HG03558 (cell line): ENCODE data around the gene GPC6.

Experiments
- ATAC-seq: cut with Tn5 transposase; IDR thresholded peaks from one replicate; pipeline ENCODE4 v1.9.1; 2021; ENCODE audit warnings: moderate number of reproducible peaks; ENCODE audit not compliant: unreplicated experiment; ENCODE audit errors: extremely low read depth

GPC6 gene

GRCh38 chr13:94053986-94054593, 827.5 kb downstream of the GPC6 start:
- no peak for ATAC-seq

GRCh38 chr13:94056362-94056990, 829.9 kb downstream of the GPC6 start:
- no peak for ATAC-seq

GRCh38 chr13:94057618-94058186, 831.1 kb downstream of the GPC6 start:
- ATAC-seq: no peak

- ATAC-seq: no peak
These were observed 832.3 kb downstream of the GPC6 start for GRCh38 chr13:94058821-94059360.

- no peak for ATAC-seq
These were observed 834.7 kb downstream of the GPC6 start for GRCh38 chr13:94061301-94061700.

GRCh38 chr13:94063096-94063495, 836.5 kb downstream of the GPC6 start:
- no peak for ATAC-seq

GRCh38 chr13:94063848-94064247, 837.2 kb downstream of the GPC6 start:
- no peak for ATAC-seq

- ATAC-seq: no peak
These were observed 839.1 kb downstream of the GPC6 start for GRCh38 chr13:94065741-94066140.

- ATAC-seq: no peak
These were observed 846.6 kb downstream of the GPC6 start for GRCh38 chr13:94073007-94073744.

GRCh38 chr13:94079876-94080275, 853.3 kb downstream of the GPC6 start:
- ATAC-seq: no peak

- no peak for ATAC-seq
These were observed 853.9 kb downstream of the GPC6 start for GRCh38 chr13:94080527-94080926.

GRCh38 chr13:94087100-94087499, 860.5 kb downstream of the GPC6 start:
- ATAC-seq: no peak

- ATAC-seq: no peak
These were observed 862.1 kb downstream of the GPC6 start for GRCh38 chr13:94088742-94089141.

- ATAC-seq: no peak
These were observed 864.3 kb downstream of the GPC6 start for GRCh38 chr13:94090773-94091480.

- ATAC-seq: no peak
These were observed 867.2 kb downstream of the GPC6 start for GRCh38 chr13:94093652-94094315.

- no peak for ATAC-seq
These were observed 883.2 kb downstream of the GPC6 start for GRCh38 chr13:94109715-94110374.

GRCh38 chr13:94112227-94112626, 885.6 kb downstream of the GPC6 start:
- no peak for ATAC-seq

- no peak for ATAC-seq
These were observed 886.1 kb downstream of the GPC6 start for GRCh38 chr13:94112731-94113130.

GRCh38 chr13:94113245-94113644, 886.6 kb downstream of the GPC6 start:
- ATAC-seq: no peak
